Body of pancreas (tissue), 4 donors: ENCODE results near the gene SNED1.

Experiments used
- POLR2A ChIP-seq, 3 donors: fragments of 450-650 bp; IDR thresholded peaks; one replicate each; pipeline ENCODE4 v1.6.1; 2016; ENCODE audit warnings: antibody characterized with exemption in 3 of 3, mild to moderate bottlenecking in 2 of 3
- TF ChIP-seq, protein P1 (sequence below), 7 experiments: fragments of 450-650 bp in 4 of 7; fragments of 200-600 bp in 3 of 7; sonication (generic) in 3 of 7; IDR thresholded peaks; one replicate each; pipeline ENCODE4 v1.5.1; 2016 to 2019; ENCODE audit warnings: antibody characterized with exemption in 7 of 7

DNA sequence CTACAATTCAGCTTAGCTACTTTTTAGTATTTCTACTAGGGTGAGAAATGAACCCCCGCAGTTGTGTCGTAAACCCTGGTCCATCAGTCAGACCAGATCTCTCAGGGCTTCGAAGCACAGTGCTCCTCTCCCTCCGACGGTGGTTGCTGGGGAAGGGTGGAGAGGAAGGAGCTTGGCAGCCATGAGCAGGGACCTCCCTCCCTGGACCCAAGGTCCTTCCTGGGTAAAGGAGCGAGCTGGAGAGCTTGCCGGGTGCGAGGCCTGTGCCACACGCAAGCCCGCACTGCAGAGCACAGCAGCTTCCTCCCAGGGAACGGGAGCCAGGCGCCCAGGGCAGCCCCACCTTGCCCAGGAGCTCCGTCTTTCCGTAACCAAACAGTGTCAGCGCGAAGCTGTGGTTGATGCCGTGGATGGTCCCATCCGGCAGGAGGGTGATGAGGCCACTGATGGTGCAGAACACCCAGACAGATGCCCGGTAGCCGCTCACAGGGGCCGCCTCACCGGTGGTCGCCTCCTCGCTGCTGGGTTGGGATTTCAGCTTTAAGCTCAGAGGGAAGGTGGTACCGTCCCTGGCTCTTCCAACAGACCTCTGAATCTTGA, 138.3 kb downstream of the SNED1 start:
- no peak for TF ChIP-seq POLR2A (IDR thresholded peaks at IDR 0.05)
- TF ChIP-seq, protein P1, sequence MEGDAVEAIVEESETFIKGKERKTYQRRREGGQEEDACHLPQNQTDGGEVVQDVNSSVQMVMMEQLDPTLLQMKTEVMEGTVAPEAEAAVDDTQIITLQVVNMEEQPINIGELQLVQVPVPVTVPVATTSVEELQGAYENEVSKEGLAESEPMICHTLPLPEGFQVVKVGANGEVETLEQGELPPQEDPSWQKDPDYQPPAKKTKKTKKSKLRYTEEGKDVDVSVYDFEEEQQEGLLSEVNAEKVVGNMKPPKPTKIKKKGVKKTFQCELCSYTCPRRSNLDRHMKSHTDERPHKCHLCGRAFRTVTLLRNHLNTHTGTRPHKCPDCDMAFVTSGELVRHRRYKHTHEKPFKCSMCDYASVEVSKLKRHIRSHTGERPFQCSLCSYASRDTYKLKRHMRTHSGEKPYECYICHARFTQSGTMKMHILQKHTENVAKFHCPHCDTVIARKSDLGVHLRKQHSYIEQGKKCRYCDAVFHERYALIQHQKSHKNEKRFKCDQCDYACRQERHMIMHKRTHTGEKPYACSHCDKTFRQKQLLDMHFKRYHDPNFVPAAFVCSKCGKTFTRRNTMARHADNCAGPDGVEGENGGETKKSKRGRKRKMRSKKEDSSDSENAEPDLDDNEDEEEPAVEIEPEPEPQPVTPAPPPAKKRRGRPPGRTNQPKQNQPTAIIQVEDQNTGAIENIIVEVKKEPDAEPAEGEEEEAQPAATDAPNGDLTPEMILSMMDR (IDR thresholded peaks at IDR 0.05), result no peak
